ENCODE results near the gene GNAS.

DNA sequence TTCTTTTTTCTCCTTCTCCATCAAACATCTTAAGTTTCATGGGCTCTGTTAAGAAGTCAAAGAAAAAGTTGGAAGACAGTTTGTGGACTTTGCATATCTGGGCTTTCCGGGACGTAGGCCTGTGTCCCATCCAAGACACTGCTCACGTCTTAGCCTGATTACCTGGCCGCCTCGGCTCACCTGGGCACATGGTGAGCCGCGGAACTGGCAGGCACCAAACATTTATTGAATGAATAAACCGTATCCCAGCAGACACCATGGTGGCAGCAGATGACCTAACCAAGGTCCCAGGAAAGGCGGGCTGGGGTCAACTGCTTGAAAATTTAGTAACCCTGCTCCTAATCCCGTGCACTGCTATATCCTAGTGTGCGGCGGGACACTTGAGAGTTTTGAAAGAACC is 35.6 kb downstream of the GNAS start:
- TF ChIP-seq, protein P1, sequence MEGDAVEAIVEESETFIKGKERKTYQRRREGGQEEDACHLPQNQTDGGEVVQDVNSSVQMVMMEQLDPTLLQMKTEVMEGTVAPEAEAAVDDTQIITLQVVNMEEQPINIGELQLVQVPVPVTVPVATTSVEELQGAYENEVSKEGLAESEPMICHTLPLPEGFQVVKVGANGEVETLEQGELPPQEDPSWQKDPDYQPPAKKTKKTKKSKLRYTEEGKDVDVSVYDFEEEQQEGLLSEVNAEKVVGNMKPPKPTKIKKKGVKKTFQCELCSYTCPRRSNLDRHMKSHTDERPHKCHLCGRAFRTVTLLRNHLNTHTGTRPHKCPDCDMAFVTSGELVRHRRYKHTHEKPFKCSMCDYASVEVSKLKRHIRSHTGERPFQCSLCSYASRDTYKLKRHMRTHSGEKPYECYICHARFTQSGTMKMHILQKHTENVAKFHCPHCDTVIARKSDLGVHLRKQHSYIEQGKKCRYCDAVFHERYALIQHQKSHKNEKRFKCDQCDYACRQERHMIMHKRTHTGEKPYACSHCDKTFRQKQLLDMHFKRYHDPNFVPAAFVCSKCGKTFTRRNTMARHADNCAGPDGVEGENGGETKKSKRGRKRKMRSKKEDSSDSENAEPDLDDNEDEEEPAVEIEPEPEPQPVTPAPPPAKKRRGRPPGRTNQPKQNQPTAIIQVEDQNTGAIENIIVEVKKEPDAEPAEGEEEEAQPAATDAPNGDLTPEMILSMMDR (IDR thresholded peaks at IDR 0.05; ENCODE audit: low read depth, low read length), result no peak
- no peak for TF ChIP-seq EZH2phosphoT487 (IDR thresholded peaks at IDR 0.05; ENCODE audit: low read depth)
